HepG2 (cell line): ENCODE results near the gene SPAG7. TPM values are rescaled to one million over a fixed set of nuclear protein-coding genes. Genes with fewer than 3 reads are reported as not detected.

Experiments used
- ATAC-seq: fragments of 200-7000 bp; cut with Tn5 transposase; 3 replicates; pipeline ENCODE4 v1.9.1; 2020; ENCODE audit warnings: mild to moderate bottlenecking, moderate library complexity
- BruUV-seq: library from RNA; stranded (reverse); fragments of 400-500 nt; replicated peaks from 2 replicates; lab custom pipeline; 2021; lab: Mats Ljungman, UMichigan
- CTCF ChIA-PET: fragments of 300-600 bp; formaldehyde crosslinking; extraction: SDS; loops from one replicate; lab custom pipeline; 2021; ENCODE audit warnings: low total read pairs, inconsistent platforms, low intra/inter-chr PET ratio; lab: Yijun Ruan, JAX
- POLR2A ChIA-PET: fragments of 350-600 bp; sonication (Branson Sonifier 250); formaldehyde crosslinking; loops from one replicate; lab custom pipeline; 2020; ENCODE audit warnings: antibody characterized with exemption, inconsistent platforms; lab: Yijun Ruan, JAX
- DNase-seq: peaks from one replicate; pipeline ENCODE4 v3.0.0-alpha.2; 2015; ENCODE audit warnings: low spot score
- FAIRE-seq: peaks from 3 replicates; lab custom pipeline; 2011; peaks lifted over from hg19 to GRCh38; lab: Jason Lieb, UNC
- H2AFZ ChIP-seq: one replicate; pipeline ENCODE4 v1.6.1; 2011; ENCODE audit warnings: low read length, inconsistent platforms
- H3K27ac ChIP-seq: fragments of 300-600 bp; 3 replicates; pipeline ENCODE4 v1.8.0; 2011; ENCODE audit warnings: mixed run types, mild to moderate bottlenecking, mixed read lengths, low read length, inconsistent platforms; ENCODE audit not compliant: insufficient read depth; ENCODE audit errors: extremely low read length
- H3K27me3 ChIP-seq, 2 experiments: fragments of 200-600 bp in 1 of 2; 2 replicates in 1 of 2; 3 replicates in 1 of 2; pipeline versions ENCODE4 v1.6.0 to v1.8.0; 2011; ENCODE audit warnings: low read length in 2 of 2, mild to moderate bottlenecking in 2 of 2, moderate library complexity in 2 of 2, inconsistent platforms in 1 of 2; ENCODE audit not compliant: insufficient read depth in 2 of 2, control insufficient read depth in 1 of 2
- H3K36me3 ChIP-seq, 2 experiments: fragments of 200-600 bp in 1 of 2; replicated peaks in 1 of 2; 2 replicates in 1 of 2; 3 replicates in 1 of 2; pipeline versions ENCODE4 v1.5.1 to v1.8.0; 2011; ENCODE audit warnings: low read length in 2 of 2, inconsistent platforms in 1 of 2; ENCODE audit not compliant: insufficient read depth in 2 of 2, control insufficient read depth in 1 of 2
- H3K4me1 ChIP-seq: 2 replicates; pipeline ENCODE4 v1.5.1; 2012; ENCODE audit warnings: low read length, inconsistent platforms; ENCODE audit not compliant: insufficient read depth
- H3K4me2 ChIP-seq: 2 replicates; pipeline ENCODE4 v1.6.0; 2011; ENCODE audit warnings: low read depth, low read length, inconsistent platforms
- H3K4me3 ChIP-seq, 3 experiments: fragments of 200-600 bp in 1 of 3; sonication (generic), shearing (Covaris generic) in 1 of 3; replicated peaks in 1 of 3; 2 replicates each; pipeline ENCODE4 v1.5.1; 2011 to 2016; ENCODE audit warnings: low read length in 3 of 3, inconsistent platforms in 2 of 3, low read depth in 2 of 3, mild to moderate bottlenecking in 2 of 3, control low read depth in 1 of 3, mixed read lengths in 1 of 3; ENCODE audit not compliant: insufficient read depth in 1 of 3
- H3K79me2 ChIP-seq: one replicate; pipeline ENCODE4 v1.6.1; 2011; ENCODE audit warnings: low read length, inconsistent platforms; ENCODE audit not compliant: insufficient read depth
- H3K9ac ChIP-seq: 2 replicates; pipeline ENCODE4 v1.6.0; 2011; ENCODE audit warnings: mild to moderate bottlenecking, low read depth, low read length, inconsistent platforms; ENCODE audit not compliant: insufficient read depth
- H3K9me3 ChIP-seq: 2 replicates; pipeline ENCODE4 v1.5.1; 2012; ENCODE audit warnings: mild to moderate bottlenecking, low read length
- H4K20me1 ChIP-seq: 2 replicates; pipeline ENCODE4 v1.6.0; 2011; ENCODE audit warnings: inconsistent platforms, mild to moderate bottlenecking, low read length, moderate library complexity; ENCODE audit not compliant: insufficient read depth
- CEBPB ChIP-seq: IDR thresholded peaks from 2 replicates; pipeline ENCODE4 v1.6.1; 2011; ENCODE audit warnings: low read depth, low read length, improper control_type of control experiment, borderline replicate concordance
- HIVEP1 ChIP-seq: sonication (generic); formaldehyde crosslinking; IDR thresholded peaks from 2 replicates; pipeline ENCODE4 v1.4.0; 2020; ENCODE audit warnings: mild to moderate bottlenecking, missing genetic modification reagents
- HNRNPH1 ChIP-seq: fragments of 200-400 bp; formaldehyde crosslinking; optimal IDR thresholded peaks from 2 replicates; pipeline ENCODE3; 2017; ENCODE audit warnings: mild to moderate bottlenecking, low read depth, low read length
- HNRNPLL ChIP-seq: fragments of 200-400 bp; formaldehyde crosslinking; IDR thresholded peaks from 2 replicates; pipeline ENCODE4 v1.6.1; 2017; ENCODE audit warnings: mild to moderate bottlenecking, low read depth, low read length; ENCODE audit not compliant: poor library complexity, severe bottlenecking
- MEIS1 ChIP-seq: sonication (generic); formaldehyde crosslinking; IDR thresholded peaks from 2 replicates; pipeline ENCODE4 v1.9.0; 2021; ENCODE audit warnings: mild to moderate bottlenecking, missing genetic modification reagents, moderate library complexity, borderline replicate concordance
- RELA ChIP-seq: sonication (generic); formaldehyde crosslinking; IDR thresholded peaks from 2 replicates; pipeline ENCODE4 v1.4.0; 2020; ENCODE audit warnings: missing genetic modification reagents
- ZFP1 ChIP-seq: IDR thresholded peaks from 2 replicates; pipeline ENCODE4 v1.6.1; 2016
- ZMAT5 ChIP-seq: sonication (generic); formaldehyde crosslinking; IDR thresholded peaks from 2 replicates; pipeline ENCODE4 v1.5.0; 2020; ENCODE audit warnings: mild to moderate bottlenecking, low read depth, missing genetic modification reagents, borderline replicate concordance
- ZNF230 ChIP-seq: sonication (generic); formaldehyde crosslinking; IDR thresholded peaks from 2 replicates; pipeline ENCODE4 v1.4.0; 2020; ENCODE audit warnings: mild to moderate bottlenecking, missing genetic modification reagents
- ZNF550 ChIP-seq: sonication (generic); formaldehyde crosslinking; IDR thresholded peaks from 2 replicates; pipeline ENCODE4 v1.4.0; 2020; ENCODE audit warnings: mild to moderate bottlenecking, missing genetic modification reagents, borderline replicate concordance
- ZNF607 ChIP-seq: sonication (generic); formaldehyde crosslinking; IDR thresholded peaks from 2 replicates; pipeline ENCODE4 v1.5.1; 2020; ENCODE audit warnings: missing genetic modification reagents, mild to moderate bottlenecking, borderline replicate concordance
- ZNF691 ChIP-seq: sonication (generic); formaldehyde crosslinking; IDR thresholded peaks from 2 replicates; pipeline ENCODE4 v1.4.0; 2020; ENCODE audit warnings: missing genetic modification reagents, low read depth, mild to moderate bottlenecking, borderline replicate concordance
- ZNF768 ChIP-seq: sonication (generic); formaldehyde crosslinking; IDR thresholded peaks from 2 replicates; pipeline ENCODE4 v1.4.0; 2020; ENCODE audit warnings: missing genetic modification reagents
- ZSCAN22 ChIP-seq: sonication (generic); formaldehyde crosslinking; IDR thresholded peaks from 2 replicates; pipeline ENCODE4 v1.4.0; 2020; ENCODE audit warnings: mild to moderate bottlenecking, missing genetic modification reagents
- WGBS: methylation state at CpG from one replicate; pipeline ENCODE4 v1.1.6; 2017; ENCODE audit warnings: low lambda C conversion rate; 5-methylcytosine and 5-hydroxymethylcytosine counted together
- in situ Hi-C: cut with HindIII; loops from 2 replicates; pipeline ENCODE4 v1.10.0; 2017; ENCODE audit warnings: low pct_unique_long_range_greater_than_20kb; ENCODE audit not compliant: extremely low pct_ligation_motif_present
- intact Hi-C: fragments of 100-400 bp; cut with micrococcal nuclease; formaldehyde crosslinking; loops from one replicate; pipeline ENCODE4 v1.10.0; 2022; ENCODE audit not compliant: unreplicated experiment
- polyA plus RNA-seq, 8 experiments: library from polyadenylated mRNA; depleted of rRNA in 3 of 8; stranded (reverse) in 7 of 8; unstranded in 1 of 8; fragments of >200 nt; fragmentation: Illumina TruSeq in 4 of 8; extraction: Trizol in 4 of 8; gene quantifications; 2 replicates each; pipeline versions ENCODE4 v1.2.1 to v1.2.3, GENCODE V29; 2011 to 2016; ENCODE audit warnings: low read depth in 4 of 8, missing spikeins in 1 of 8, mixed read lengths in 1 of 8; ENCODE audit not compliant: insufficient read depth in 1 of 8
- total RNA-seq, 5 experiments: library from RNA; depleted of rRNA; stranded (reverse); fragments of >200 nt; fragmentation: Illumina TruSeq; extraction: Trizol; gene quantifications; 2 replicates each; pipeline ENCODE4 v1.2.3, GENCODE V29; 2016; ENCODE audit warnings: low read depth in 1 of 5
- TF ChIP-seq, protein P1 (sequence below): sonication (generic); formaldehyde crosslinking; IDR thresholded peaks from 2 replicates; pipeline ENCODE4 v1.9.0; 2021; ENCODE audit warnings: missing genetic modification reagents, borderline replicate concordance

SPAG7 gene
- total and polyA plus RNA-seq, 2 of the 13 experiments (the other 11 are each of a cell fraction or from before 2014, with no cell fraction given), result 51.0 to 59.0 TPM

- in situ Hi-C loops (no loop called here), intact Hi-C loops (no loop called here)
- H3K4me3 ChIP-seq, result no peak within 1 kb of the TSS
- no peaks in the 10 kb centered on the region for H3K79me2 ChIP-seq
- H3K9ac ChIP-seq, result no peak within 1 kb of the TSS
- FAIRE-seq, result no peak
- H3K4me1 ChIP-seq, result peaks cover 10% of the 10 kb centered on the region
- no peak for DNase-seq
- H3K4me2 ChIP-seq, result no peak within 1 kb of the TSS
- ATAC-seq, result no peak
- no peak within 1 kb of the TSS for H3K27ac ChIP-seq
- no peak within 1 kb of the TSS for H2AFZ ChIP-seq
- TF ChIP-seq, protein P1, sequence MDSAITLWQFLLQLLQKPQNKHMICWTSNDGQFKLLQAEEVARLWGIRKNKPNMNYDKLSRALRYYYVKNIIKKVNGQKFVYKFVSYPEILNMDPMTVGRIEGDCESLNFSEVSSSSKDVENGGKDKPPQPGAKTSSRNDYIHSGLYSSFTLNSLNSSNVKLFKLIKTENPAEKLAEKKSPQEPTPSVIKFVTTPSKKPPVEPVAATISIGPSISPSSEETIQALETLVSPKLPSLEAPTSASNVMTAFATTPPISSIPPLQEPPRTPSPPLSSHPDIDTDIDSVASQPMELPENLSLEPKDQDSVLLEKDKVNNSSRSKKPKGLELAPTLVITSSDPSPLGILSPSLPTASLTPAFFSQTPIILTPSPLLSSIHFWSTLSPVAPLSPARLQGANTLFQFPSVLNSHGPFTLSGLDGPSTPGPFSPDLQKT, result no peak
- TF ChIP-seq ZNF550 (CRISPR knock-in tag) (no peak), HNRNPLL (no peak), ZMAT5 (no peak), ZFP1 (CRISPR knock-in tag) (no peak), ZNF691 (CRISPR knock-in tag) (no peak), HIVEP1 (CRISPR knock-in tag) (no peak), ZNF607 (CRISPR knock-in tag) (no peak), ZNF768 (no peak), MEIS1 (no peak), HNRNPH1 (no peak), ZNF230 (CRISPR knock-in tag) (no peak), ZSCAN22 (CRISPR knock-in tag) (no peak), CEBPB (no peak), RELA (CRISPR knock-in tag) (no peak)
- CTCF ChIA-PET, result no interaction called here
- POLR2A ChIA-PET, result no interaction called here
- H3K27me3 ChIP-seq, result no peaks in the 10 kb centered on the region
- H4K20me1 ChIP-seq, result no peaks in the 10 kb centered on the region
- BruUV-seq, result no TSS peak
- peaks cover 0 to 3% of the 10 kb centered on the region in 2 experiments; a peak in 1 of 5 replicates for H3K36me3 ChIP-seq
- 96% methylated on average over 14 of the region's 14 CpGs for WGBS
- H3K9me3 ChIP-seq, result no peaks in the 10 kb centered on the region
These were observed 35.7 kb downstream of the SPAG7 start, which contains the start of gene GP1BA for GRCh38 chr17:4931963-4932362. GP1BA (plus strand) TSS chr17:4932277; CDS start chr17:4932605, 328 bp downstream.
